HCT116 (cell line): ENCODE measurements around the gene HK2. TPM values are rescaled to one million over a fixed set of nuclear protein-coding genes. Genes with fewer than 3 reads are reported as not detected.

Source experiments
- ATAC-seq: fragments of 200-7000 bp; cut with Tn5 transposase; 2 replicates; pipeline ENCODE4 v1.9.1; 2020; ENCODE audit warnings: mild to moderate bottlenecking, moderate library complexity
- BruUV-seq: library from RNA; stranded (reverse); fragments of 400-500 nt; replicated peaks from 2 replicates; lab custom pipeline; 2021; lab: Mats Ljungman, UMichigan
- CTCF ChIA-PET: fragments of 300-600 bp; sonication (Branson Sonifier 250); formaldehyde crosslinking; loops from one replicate; lab custom pipeline; 2021; ENCODE audit warnings: antibody characterized with exemption; lab: Charles Lee
- POLR2A ChIA-PET: fragments of 300-600, 350-600 bp; sonication (Branson Sonifier 250); formaldehyde crosslinking; loops from one replicate; lab custom pipeline; 2021; ENCODE audit warnings: antibody characterized with exemption; lab: Charles Lee
- RAD21 ChIA-PET, 2 experiments: fragments of 300-600 bp; sonication (Branson Sonifier 250); formaldehyde crosslinking; loops; one replicate each; lab custom pipeline; 2023; ENCODE audit warnings: low total read pairs in 2 of 2; ENCODE audit not compliant: uncharacterized antibody in 2 of 2, unreplicated experiment in 2 of 2, low non-redundant PET in 1 of 2; lab: Charles Lee
- DNase-seq: peaks from one replicate; pipeline ENCODE4 v3.0.0-alpha.2; 2010; ENCODE audit warnings: low read depth, low spot score
- H2AFZ ChIP-seq: fragments of 200-600 bp; shearing (Covaris generic), sonication (generic); 2 replicates; pipeline ENCODE4 v1.6.1; 2017; ENCODE audit warnings: low read depth, mixed run types, mixed read lengths, antibody characterized with exemption, low read length; ENCODE audit not compliant: poor library complexity, severe bottlenecking
- H3K27ac ChIP-seq: 2 replicates; pipeline ENCODE4 v1.5.1; 2012; ENCODE audit warnings: low read depth, low read length
- H3K27me3 ChIP-seq: fragments of 200-600 bp; sonication (generic); 2 replicates; pipeline ENCODE4 v1.6.1; 2016; ENCODE audit warnings: mixed run types, low read length, mixed read lengths; ENCODE audit not compliant: insufficient read depth
- H3K36me3 ChIP-seq, 2 experiments: fragments of 200-500 bp in 1 of 2; fragments of 200-600 bp in 1 of 2; sonication (Bioruptor generic) in 1 of 2; sonication (generic) in 1 of 2; 2 replicates each; pipeline versions ENCODE4 v1.5.1 to v1.6.1; 2014 to 2016; ENCODE audit warnings: low read length in 2 of 2, inconsistent platforms in 1 of 2, mixed read lengths in 1 of 2, mixed run types in 1 of 2; ENCODE audit not compliant: insufficient read depth in 2 of 2, control insufficient read depth in 1 of 2
- H3K4me1 ChIP-seq, 2 experiments: fragments of 200-600 bp in 1 of 2; sonication (generic) in 1 of 2; 2 replicates each; pipeline versions ENCODE4 v1.5.1 to v1.6.1; 2012 to 2017; ENCODE audit warnings: low read length in 2 of 2, inconsistent platforms in 1 of 2, mild to moderate bottlenecking in 1 of 2, mixed read lengths in 1 of 2, mixed run types in 1 of 2, moderate library complexity in 1 of 2; ENCODE audit not compliant: insufficient read depth in 2 of 2, control insufficient read depth in 1 of 2
- H3K4me2 ChIP-seq: fragments of 200-600 bp; sonication (generic); 2 replicates; pipeline ENCODE4 v1.6.1; 2017; ENCODE audit warnings: mixed run types, low read length, mixed read lengths
- H3K4me3 ChIP-seq, 2 experiments: fragments of 200-600 bp in 1 of 2; sonication (generic) in 1 of 2; replicated peaks in 1 of 2; 2 replicates each; pipeline ENCODE4 v1.5.1; 2011 to 2016; ENCODE audit warnings: low read length in 2 of 2, control low read depth in 1 of 2, low read depth in 1 of 2, mild to moderate bottlenecking in 1 of 2, mixed read lengths in 1 of 2, mixed run types in 1 of 2
- H3K79me2 ChIP-seq: fragments of 200-600 bp; sonication (generic); 2 replicates; pipeline ENCODE4 v1.6.1; 2017; ENCODE audit warnings: mild to moderate bottlenecking, mixed run types, low read length, moderate library complexity, mixed read lengths; ENCODE audit not compliant: insufficient read depth
- H3K9ac ChIP-seq: fragments of 200-600 bp; sonication (generic); 2 replicates; pipeline ENCODE4 v1.6.1; 2016; ENCODE audit warnings: low read length, mixed read lengths
- H3K9me2 ChIP-seq: fragments of 200-600 bp; sonication (generic), shearing (Covaris generic); 2 replicates; pipeline ENCODE4 v1.6.1; 2017; ENCODE audit warnings: mixed run types, mild to moderate bottlenecking, moderate library complexity; ENCODE audit not compliant: insufficient read depth
- H3K9me3 ChIP-seq, 2 experiments: fragments of 200-500 bp in 1 of 2; fragments of 200-600 bp in 1 of 2; sonication (Bioruptor generic) in 1 of 2; sonication (generic) in 1 of 2; 2 replicates each; pipeline ENCODE4 v1.6.1; 2014 to 2017; ENCODE audit warnings: low read length in 2 of 2, mixed read lengths in 2 of 2, inconsistent platforms in 1 of 2, low read depth in 1 of 2, mild to moderate bottlenecking in 1 of 2, mixed run types in 1 of 2, moderate library complexity in 1 of 2; ENCODE audit not compliant: control insufficient read depth in 1 of 2, insufficient read depth in 1 of 2
- H4K20me1 ChIP-seq: fragments of 200-600 bp; sonication (generic), shearing (Covaris generic); 2 replicates; pipeline ENCODE4 v1.6.1; 2017; ENCODE audit warnings: mixed run types, mild to moderate bottlenecking, moderate library complexity; ENCODE audit not compliant: insufficient read depth
- CEBPB ChIP-seq: IDR thresholded peaks from 2 replicates; pipeline ENCODE4 v1.6.1; 2012; ENCODE audit warnings: low read depth
- EGR1 ChIP-seq: IDR thresholded peaks from 2 replicates; pipeline ENCODE4 v1.6.1; 2012; ENCODE audit warnings: low read depth
- ELF1 ChIP-seq: IDR thresholded peaks from 2 replicates; pipeline ENCODE4 v1.6.1; 2012; ENCODE audit warnings: low read depth, borderline replicate concordance
- EZH2 ChIP-seq: fragments of 200-600 bp; sonication (generic); IDR thresholded peaks from 2 replicates; pipeline ENCODE4 v1.6.1; 2017; ENCODE audit warnings: antibody characterized with exemption, mixed run types
- EZH2phosphoT487 ChIP-seq: fragments of 200-600 bp; IDR thresholded peaks from 2 replicates; pipeline ENCODE4 v1.6.1; 2018; ENCODE audit warnings: antibody characterized with exemption, borderline replicate concordance
- FOSL1 ChIP-seq: IDR thresholded peaks from 2 replicates; pipeline ENCODE4 v1.6.1; 2012; ENCODE audit warnings: low read depth
- MAX ChIP-seq: IDR thresholded peaks from 2 replicates; pipeline ENCODE4 v1.6.1; 2012
- POLR2A ChIP-seq: IDR thresholded peaks from 2 replicates; pipeline ENCODE4 v1.7.0; 2011; ENCODE audit warnings: borderline replicate concordance; ENCODE audit not compliant: insufficient read depth, insufficient read length; ENCODE audit errors: extremely low read depth
- REST ChIP-seq: IDR thresholded peaks from 2 replicates; pipeline ENCODE4 v1.6.1; 2012; ENCODE audit warnings: low read depth
- SIN3A ChIP-seq: IDR thresholded peaks from 2 replicates; pipeline ENCODE4 v1.6.1; 2012; ENCODE audit warnings: low read depth
- SP1 ChIP-seq: IDR thresholded peaks from 2 replicates; pipeline ENCODE4 v1.6.1; 2012; ENCODE audit warnings: low read depth
- SRF ChIP-seq: IDR thresholded peaks from 2 replicates; pipeline ENCODE4 v1.6.1; 2012; ENCODE audit warnings: low read depth
- TCF7L2 ChIP-seq: IDR thresholded peaks from 2 replicates; pipeline ENCODE4 v1.7.0; 2011; ENCODE audit warnings: borderline replicate concordance, inconsistent platforms; ENCODE audit not compliant: insufficient read depth, insufficient read length; ENCODE audit errors: extremely low read depth
- YY1 ChIP-seq: IDR thresholded peaks from 2 replicates; pipeline ENCODE4 v1.6.1; 2011; ENCODE audit warnings: low read length, low read depth, moderate library complexity, mild to moderate bottlenecking; ENCODE audit not compliant: insufficient replicate concordance; ENCODE audit errors: extremely low read depth
- ZFX ChIP-seq: fragments of 450-650 bp; IDR thresholded peaks from 2 replicates; pipeline ENCODE4 v1.6.1; 2017
- ZNF274 ChIP-seq: fragments of 200-500 bp; sonication (Bioruptor generic); IDR thresholded peaks from 2 replicates; pipeline ENCODE4 v1.6.1; 2014; ENCODE audit warnings: mild to moderate bottlenecking, low read depth, low read length, inconsistent platforms
- intact Hi-C: fragments of 100-400 bp; cut with micrococcal nuclease; formaldehyde crosslinking; loops from 2 replicates; pipeline ENCODE4 v1.10.0; 2022
- total RNA-seq: library from RNA; stranded (reverse); gene quantifications from one replicate; pipeline ENCODE4 v1.2.1, GENCODE V29; 2021; ENCODE audit not compliant: unreplicated experiment
- TF ChIP-seq, protein P1 (sequence below), 3 experiments: fragments of 200-600 bp in 1 of 3; sonication (generic) in 1 of 3; IDR thresholded peaks in 2 of 3; conservative IDR thresholded peaks in 1 of 3; 2 replicates each; pipeline ENCODE4 v1.5.1; 2012 to 2017; ENCODE audit warnings: low read depth in 2 of 3, low read length in 2 of 3, antibody characterized with exemption in 1 of 3, borderline replicate concordance in 1 of 3, control low read depth in 1 of 3, mild to moderate bottlenecking in 1 of 3, mixed read lengths in 1 of 3, mixed run types in 1 of 3, moderate library complexity in 1 of 3; ENCODE audit not compliant: insufficient read depth in 1 of 3
- TF ChIP-seq, protein P2 (sequence below): IDR thresholded peaks from 2 replicates; pipeline ENCODE4 v1.6.1; 2011; ENCODE audit warnings: mild to moderate bottlenecking, low read length, moderate library complexity; ENCODE audit not compliant: insufficient replicate concordance; ENCODE audit errors: extremely low read depth

Gene HK2
- total RNA-seq, 1 experiment from 2014 or later = 42.5 TPM

- TF ChIP-seq EGR1 (no peak), ZNF274 (no peak), EZH2phosphoT487 (no peak)
- TF ChIP-seq, all 23 proteins: peak for 12
Observed at GRCh38 chr2:74845217-74845751, 11.4 kb downstream of the HK2 start (continued).

DNA sequence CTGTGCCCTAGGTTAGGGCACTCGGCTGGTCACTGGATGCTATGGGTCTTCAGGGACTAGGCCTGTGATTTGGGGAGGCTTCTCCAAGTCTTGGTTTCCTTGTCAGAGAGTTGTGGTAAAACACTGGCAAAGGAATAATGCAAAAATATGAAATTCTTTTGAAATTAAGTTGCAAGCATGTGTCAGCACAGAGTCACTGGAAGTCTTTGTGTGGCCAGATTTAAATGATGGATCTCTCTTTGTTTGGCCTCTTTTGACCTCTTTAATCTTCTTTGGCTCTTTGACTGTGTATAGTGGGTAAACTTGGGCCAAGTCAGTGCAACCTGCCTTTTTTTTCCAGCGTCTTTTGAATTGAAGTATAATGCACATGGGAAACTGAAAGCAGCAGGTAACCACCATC, 12.1 kb downstream of the HK2 start:
- ATAC-seq (peak; percentile 20; the same call in 1 of the 2 replicates), DNase-seq (no peak)
- Histone ChIP-seq H2AFZ (no peak overlapping the region), H4K20me1 (no peaks in the 10 kb centered on the region), H3K9me3 (no peaks in the 10 kb centered on the region), H3K27me3 (no peaks in the 10 kb centered on the region), H3K27ac (peak overlapping the region; percentile 67), H3K4me3 (peak overlapping the region in 1 of 2 experiments; percentile 29; a peak in 2 of 4 replicates), H3K79me2 (peaks cover 98% of the 10 kb centered on the region), H3K9ac (peak overlapping the region; percentile 44), H3K4me1 (peaks cover 37 to 69% of the 10 kb centered on the region in 2 experiments), H3K9me2 (no peaks in the 10 kb centered on the region), H3K4me2 (peak overlapping the region; percentile 76), H3K36me3 (no peaks in the 10 kb centered on the region; a peak in 1 of 4 replicates)
- intact Hi-C loops = no loop called here
- RAD21 ChIA-PET = no interaction called here
- POLR2A ChIA-PET = interaction anchor here (1.0 kb wide), 1 partner anchor 9 kb away, joined by 6 read pairs; no protein-coding TSS in a partner anchor
- BruUV-seq = TSS peak; percentile 26
- CTCF ChIA-PET = no interaction called here
- TF ChIP-seq FOSL1 (no peak), TCF7L2 (no peak), EZH2 (no peak), ELF1 (no peak), POLR2A (no peak), ZFX (no peak), SRF (no peak), REST (no peak), SIN3A (no peak), CEBPB (no peak), YY1 (no peak), EGR1 (no peak), SP1 (no peak), EZH2phosphoT487 (no peak), MAX (no peak)
- TF ChIP-seq, protein P1, sequence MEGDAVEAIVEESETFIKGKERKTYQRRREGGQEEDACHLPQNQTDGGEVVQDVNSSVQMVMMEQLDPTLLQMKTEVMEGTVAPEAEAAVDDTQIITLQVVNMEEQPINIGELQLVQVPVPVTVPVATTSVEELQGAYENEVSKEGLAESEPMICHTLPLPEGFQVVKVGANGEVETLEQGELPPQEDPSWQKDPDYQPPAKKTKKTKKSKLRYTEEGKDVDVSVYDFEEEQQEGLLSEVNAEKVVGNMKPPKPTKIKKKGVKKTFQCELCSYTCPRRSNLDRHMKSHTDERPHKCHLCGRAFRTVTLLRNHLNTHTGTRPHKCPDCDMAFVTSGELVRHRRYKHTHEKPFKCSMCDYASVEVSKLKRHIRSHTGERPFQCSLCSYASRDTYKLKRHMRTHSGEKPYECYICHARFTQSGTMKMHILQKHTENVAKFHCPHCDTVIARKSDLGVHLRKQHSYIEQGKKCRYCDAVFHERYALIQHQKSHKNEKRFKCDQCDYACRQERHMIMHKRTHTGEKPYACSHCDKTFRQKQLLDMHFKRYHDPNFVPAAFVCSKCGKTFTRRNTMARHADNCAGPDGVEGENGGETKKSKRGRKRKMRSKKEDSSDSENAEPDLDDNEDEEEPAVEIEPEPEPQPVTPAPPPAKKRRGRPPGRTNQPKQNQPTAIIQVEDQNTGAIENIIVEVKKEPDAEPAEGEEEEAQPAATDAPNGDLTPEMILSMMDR (IDR thresholded peaks at IDR 0.05 in 2 of 3, conservative IDR thresholded peaks at IDR 0.05 in 1 of 3; ENCODE audit: borderline replicate concordance in 1 of 3, insufficient read depth in 1 of 3, low read depth in 2 of 3, low read length in 2 of 3) = no peak
- TF ChIP-seq, protein P2, sequence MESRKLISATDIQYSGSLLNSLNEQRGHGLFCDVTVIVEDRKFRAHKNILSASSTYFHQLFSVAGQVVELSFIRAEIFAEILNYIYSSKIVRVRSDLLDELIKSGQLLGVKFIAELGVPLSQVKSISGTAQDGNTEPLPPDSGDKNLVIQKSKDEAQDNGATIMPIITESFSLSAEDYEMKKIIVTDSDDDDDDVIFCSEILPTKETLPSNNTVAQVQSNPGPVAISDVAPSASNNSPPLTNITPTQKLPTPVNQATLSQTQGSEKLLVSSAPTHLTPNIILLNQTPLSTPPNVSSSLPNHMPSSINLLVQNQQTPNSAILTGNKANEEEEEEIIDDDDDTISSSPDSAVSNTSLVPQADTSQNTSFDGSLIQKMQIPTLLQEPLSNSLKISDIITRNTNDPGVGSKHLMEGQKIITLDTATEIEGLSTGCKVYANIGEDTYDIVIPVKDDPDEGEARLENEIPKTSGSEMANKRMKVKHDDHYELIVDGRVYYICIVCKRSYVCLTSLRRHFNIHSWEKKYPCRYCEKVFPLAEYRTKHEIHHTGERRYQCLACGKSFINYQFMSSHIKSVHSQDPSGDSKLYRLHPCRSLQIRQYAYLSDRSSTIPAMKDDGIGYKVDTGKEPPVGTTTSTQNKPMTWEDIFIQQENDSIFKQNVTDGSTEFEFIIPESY = no peak
